HCT116 (cell line): ENCODE data around the gene FLVCR2. TPM values are rescaled to one million over a fixed set of nuclear protein-coding genes. Genes with fewer than 3 reads are reported as not detected.

ENCODE experiments used
- ATAC-seq: fragments of 200-7000 bp; cut with Tn5 transposase; 2 replicates; pipeline ENCODE4 v1.9.1; 2020; ENCODE audit warnings: mild to moderate bottlenecking, moderate library complexity
- BruUV-seq: library from RNA; stranded (reverse); fragments of 400-500 nt; replicated peaks from 2 replicates; lab custom pipeline; 2021; lab: Mats Ljungman, UMichigan
- CTCF ChIA-PET: fragments of 300-600 bp; sonication (Branson Sonifier 250); formaldehyde crosslinking; loops from one replicate; lab custom pipeline; 2021; ENCODE audit warnings: antibody characterized with exemption; lab: Charles Lee
- POLR2A ChIA-PET: fragments of 300-600, 350-600 bp; sonication (Branson Sonifier 250); formaldehyde crosslinking; loops from one replicate; lab custom pipeline; 2021; ENCODE audit warnings: antibody characterized with exemption; lab: Charles Lee
- RAD21 ChIA-PET, 2 experiments: fragments of 300-600 bp; sonication (Branson Sonifier 250); formaldehyde crosslinking; loops; one replicate each; lab custom pipeline; 2023; ENCODE audit warnings: low total read pairs in 2 of 2; ENCODE audit not compliant: uncharacterized antibody in 2 of 2, unreplicated experiment in 2 of 2, low non-redundant PET in 1 of 2; lab: Charles Lee
- DNase-seq: peaks from one replicate; pipeline ENCODE4 v3.0.0-alpha.2; 2010; ENCODE audit warnings: low read depth, low spot score
- H2AFZ ChIP-seq: fragments of 200-600 bp; shearing (Covaris generic), sonication (generic); 2 replicates; pipeline ENCODE4 v1.6.1; 2017; ENCODE audit warnings: low read depth, mixed run types, mixed read lengths, antibody characterized with exemption, low read length; ENCODE audit not compliant: poor library complexity, severe bottlenecking
- H3K27ac ChIP-seq: 2 replicates; pipeline ENCODE4 v1.5.1; 2012; ENCODE audit warnings: low read depth, low read length
- H3K27me3 ChIP-seq: fragments of 200-600 bp; sonication (generic); 2 replicates; pipeline ENCODE4 v1.6.1; 2016; ENCODE audit warnings: mixed run types, low read length, mixed read lengths; ENCODE audit not compliant: insufficient read depth
- H3K36me3 ChIP-seq, 2 experiments: fragments of 200-500 bp in 1 of 2; fragments of 200-600 bp in 1 of 2; sonication (Bioruptor generic) in 1 of 2; sonication (generic) in 1 of 2; 2 replicates each; pipeline versions ENCODE4 v1.5.1 to v1.6.1; 2014 to 2016; ENCODE audit warnings: low read length in 2 of 2, inconsistent platforms in 1 of 2, mixed read lengths in 1 of 2, mixed run types in 1 of 2; ENCODE audit not compliant: insufficient read depth in 2 of 2, control insufficient read depth in 1 of 2
- H3K4me1 ChIP-seq, 2 experiments: fragments of 200-600 bp in 1 of 2; sonication (generic) in 1 of 2; 2 replicates each; pipeline versions ENCODE4 v1.5.1 to v1.6.1; 2012 to 2017; ENCODE audit warnings: low read length in 2 of 2, inconsistent platforms in 1 of 2, mild to moderate bottlenecking in 1 of 2, mixed read lengths in 1 of 2, mixed run types in 1 of 2, moderate library complexity in 1 of 2; ENCODE audit not compliant: insufficient read depth in 2 of 2, control insufficient read depth in 1 of 2
- H3K4me2 ChIP-seq: fragments of 200-600 bp; sonication (generic); 2 replicates; pipeline ENCODE4 v1.6.1; 2017; ENCODE audit warnings: mixed run types, low read length, mixed read lengths
- H3K4me3 ChIP-seq, 2 experiments: fragments of 200-600 bp in 1 of 2; sonication (generic) in 1 of 2; replicated peaks in 1 of 2; 2 replicates each; pipeline ENCODE4 v1.5.1; 2011 to 2016; ENCODE audit warnings: low read length in 2 of 2, control low read depth in 1 of 2, low read depth in 1 of 2, mild to moderate bottlenecking in 1 of 2, mixed read lengths in 1 of 2, mixed run types in 1 of 2
- H3K79me2 ChIP-seq: fragments of 200-600 bp; sonication (generic); 2 replicates; pipeline ENCODE4 v1.6.1; 2017; ENCODE audit warnings: mild to moderate bottlenecking, mixed run types, low read length, moderate library complexity, mixed read lengths; ENCODE audit not compliant: insufficient read depth
- H3K9ac ChIP-seq: fragments of 200-600 bp; sonication (generic); 2 replicates; pipeline ENCODE4 v1.6.1; 2016; ENCODE audit warnings: low read length, mixed read lengths
- H3K9me2 ChIP-seq: fragments of 200-600 bp; sonication (generic), shearing (Covaris generic); 2 replicates; pipeline ENCODE4 v1.6.1; 2017; ENCODE audit warnings: mixed run types, mild to moderate bottlenecking, moderate library complexity; ENCODE audit not compliant: insufficient read depth
- H3K9me3 ChIP-seq, 2 experiments: fragments of 200-500 bp in 1 of 2; fragments of 200-600 bp in 1 of 2; sonication (Bioruptor generic) in 1 of 2; sonication (generic) in 1 of 2; 2 replicates each; pipeline ENCODE4 v1.6.1; 2014 to 2017; ENCODE audit warnings: low read length in 2 of 2, mixed read lengths in 2 of 2, inconsistent platforms in 1 of 2, low read depth in 1 of 2, mild to moderate bottlenecking in 1 of 2, mixed run types in 1 of 2, moderate library complexity in 1 of 2; ENCODE audit not compliant: control insufficient read depth in 1 of 2, insufficient read depth in 1 of 2
- H4K20me1 ChIP-seq: fragments of 200-600 bp; sonication (generic), shearing (Covaris generic); 2 replicates; pipeline ENCODE4 v1.6.1; 2017; ENCODE audit warnings: mixed run types, mild to moderate bottlenecking, moderate library complexity; ENCODE audit not compliant: insufficient read depth
- ATF3 ChIP-seq: IDR thresholded peaks from 2 replicates; pipeline ENCODE4 v1.6.1; 2012
- CBX3 ChIP-seq: IDR thresholded peaks from 2 replicates; pipeline ENCODE4 v1.6.1; 2012; ENCODE audit warnings: low read depth
- CEBPB ChIP-seq: IDR thresholded peaks from 2 replicates; pipeline ENCODE4 v1.6.1; 2012; ENCODE audit warnings: low read depth
- CTCF ChIP-seq, 3 experiments: fragments of 200-600 bp in 1 of 3; sonication (generic) in 1 of 3; IDR thresholded peaks in 2 of 3; conservative IDR thresholded peaks in 1 of 3; 2 replicates each; pipeline ENCODE4 v1.5.1; 2012 to 2017; ENCODE audit warnings: low read depth in 2 of 3, low read length in 2 of 3, antibody characterized with exemption in 1 of 3, borderline replicate concordance in 1 of 3, control low read depth in 1 of 3, mild to moderate bottlenecking in 1 of 3, mixed read lengths in 1 of 3, mixed run types in 1 of 3, moderate library complexity in 1 of 3; ENCODE audit not compliant: insufficient read depth in 1 of 3
- EGR1 ChIP-seq: IDR thresholded peaks from 2 replicates; pipeline ENCODE4 v1.6.1; 2012; ENCODE audit warnings: low read depth
- EZH2 ChIP-seq: fragments of 200-600 bp; sonication (generic); IDR thresholded peaks from 2 replicates; pipeline ENCODE4 v1.6.1; 2017; ENCODE audit warnings: antibody characterized with exemption, mixed run types
- EZH2phosphoT487 ChIP-seq: fragments of 200-600 bp; IDR thresholded peaks from 2 replicates; pipeline ENCODE4 v1.6.1; 2018; ENCODE audit warnings: antibody characterized with exemption, borderline replicate concordance
- FOSL1 ChIP-seq: IDR thresholded peaks from 2 replicates; pipeline ENCODE4 v1.6.1; 2012; ENCODE audit warnings: low read depth
- MAX ChIP-seq: IDR thresholded peaks from 2 replicates; pipeline ENCODE4 v1.6.1; 2012
- POLR2A ChIP-seq: IDR thresholded peaks from 2 replicates; pipeline ENCODE4 v1.7.0; 2011; ENCODE audit warnings: borderline replicate concordance; ENCODE audit not compliant: insufficient read depth, insufficient read length; ENCODE audit errors: extremely low read depth
- RAD21 ChIP-seq: IDR thresholded peaks from 2 replicates; pipeline ENCODE4 v1.6.1; 2012; ENCODE audit warnings: low read depth, mild to moderate bottlenecking
- REST ChIP-seq: IDR thresholded peaks from 2 replicates; pipeline ENCODE4 v1.6.1; 2012; ENCODE audit warnings: low read depth
- SIN3A ChIP-seq: IDR thresholded peaks from 2 replicates; pipeline ENCODE4 v1.6.1; 2012; ENCODE audit warnings: low read depth
- SP1 ChIP-seq: IDR thresholded peaks from 2 replicates; pipeline ENCODE4 v1.6.1; 2012; ENCODE audit warnings: low read depth
- SRF ChIP-seq: IDR thresholded peaks from 2 replicates; pipeline ENCODE4 v1.6.1; 2012; ENCODE audit warnings: low read depth
- TCF7L2 ChIP-seq: IDR thresholded peaks from 2 replicates; pipeline ENCODE4 v1.7.0; 2011; ENCODE audit warnings: borderline replicate concordance, inconsistent platforms; ENCODE audit not compliant: insufficient read depth, insufficient read length; ENCODE audit errors: extremely low read depth
- YY1 ChIP-seq: IDR thresholded peaks from 2 replicates; pipeline ENCODE4 v1.6.1; 2011; ENCODE audit warnings: low read length, low read depth, moderate library complexity, mild to moderate bottlenecking; ENCODE audit not compliant: insufficient replicate concordance; ENCODE audit errors: extremely low read depth
- ZBTB33 ChIP-seq: IDR thresholded peaks from 2 replicates; pipeline ENCODE4 v1.6.1; 2011; ENCODE audit warnings: mild to moderate bottlenecking, low read length, moderate library complexity; ENCODE audit not compliant: insufficient replicate concordance; ENCODE audit errors: extremely low read depth
- ZFX ChIP-seq: fragments of 450-650 bp; IDR thresholded peaks from 2 replicates; pipeline ENCODE4 v1.6.1; 2017
- intact Hi-C: fragments of 100-400 bp; cut with micrococcal nuclease; formaldehyde crosslinking; loops from 2 replicates; pipeline ENCODE4 v1.10.0; 2022
- total RNA-seq: library from RNA; stranded (reverse); gene quantifications from one replicate; pipeline ENCODE4 v1.2.1, GENCODE V29; 2021; ENCODE audit not compliant: unreplicated experiment

The FLVCR2 gene
- total RNA-seq, 1 experiment from 2014 or later, result 0.84 TPM

GRCh38 chr14:75539561-75540478 lies 38.6 kb upstream of the FLVCR2 start:
- H3K9me3 ChIP-seq, result no peaks in the 10 kb centered on the region
- ATAC-seq, result no peak
- no peak overlapping the region for H3K4me2 ChIP-seq
- no peaks in the 10 kb centered on the region for H3K79me2 ChIP-seq
- ChIA-PET RAD21 (no interaction called here), POLR2A (no interaction called here)
- H3K4me1 ChIP-seq, result no peaks in the 10 kb centered on the region
- H3K27ac ChIP-seq, result no peak overlapping the region
- H3K9me2 ChIP-seq, result no peaks in the 10 kb centered on the region
- no TSS peak for BruUV-seq
- no peaks in the 10 kb centered on the region for H4K20me1 ChIP-seq
- no peak overlapping the region for H3K4me3 ChIP-seq
- H2AFZ ChIP-seq, result no peak overlapping the region
- TF ChIP-seq CEBPB, result no peak
- no peak for TF ChIP-seq ATF3
- no peak for TF ChIP-seq SIN3A
- TF ChIP-seq CTCF (IDR thresholded peaks at IDR 0.05 in 2 of 3, conservative IDR thresholded peaks at IDR 0.05 in 1 of 3; ENCODE audit: borderline replicate concordance in 1 of 3, insufficient read depth in 1 of 3, low read depth in 2 of 3, low read length in 2 of 3), result no peak
- no peak for TF ChIP-seq ZBTB33
- no peak for TF ChIP-seq RAD21
- no peak for TF ChIP-seq POLR2A
- TF ChIP-seq TCF7L2, result no peak
- no peak for TF ChIP-seq REST
- TF ChIP-seq ZFX, result no peak
- TF ChIP-seq EZH2phosphoT487, result no peak
- TF ChIP-seq SRF, result no peak
- TF ChIP-seq FOSL1, result no peak
- no peak for TF ChIP-seq SP1
- TF ChIP-seq YY1, result no peak
- TF ChIP-seq MAX, result no peak
- TF ChIP-seq EZH2, result no peak
- no peak for TF ChIP-seq EGR1
- TF ChIP-seq CBX3, result no peak
- TF ChIP-seq, all 23 proteins: peak for 0
- intact Hi-C loops, result no loop called here
- Histone ChIP-seq H3K36me3 (no peaks in the 10 kb centered on the region), H3K9ac (no peak overlapping the region), H3K27me3 (no peaks in the 10 kb centered on the region)
- CTCF ChIA-PET, result interaction anchor here (1.2 kb wide), 1 partner anchor 51 kb away, joined by 3 read pairs; no protein-coding TSS in a partner anchor
- DNase-seq, result no peak
